Stimulated activated CD4-positive, alpha-beta T cell treated with anti-CD3 and anti-CD28 coated beads, Interleukin-1b, Interleukin-23, amount 100 ng/mL, for 48 hours (primary cell): ENCODE results near the gene CXorf66.
"Not testable (repeated sequence)": the region's sequence is repeated elsewhere in the genome, so short reads cannot be mapped to it uniquely, and the experiment has no call there.

Source experiments
- DNase-seq: peaks from one replicate; pipeline ENCODE4 v3.0.0-alpha.2; 2020

Gene CXorf66

DNA sequence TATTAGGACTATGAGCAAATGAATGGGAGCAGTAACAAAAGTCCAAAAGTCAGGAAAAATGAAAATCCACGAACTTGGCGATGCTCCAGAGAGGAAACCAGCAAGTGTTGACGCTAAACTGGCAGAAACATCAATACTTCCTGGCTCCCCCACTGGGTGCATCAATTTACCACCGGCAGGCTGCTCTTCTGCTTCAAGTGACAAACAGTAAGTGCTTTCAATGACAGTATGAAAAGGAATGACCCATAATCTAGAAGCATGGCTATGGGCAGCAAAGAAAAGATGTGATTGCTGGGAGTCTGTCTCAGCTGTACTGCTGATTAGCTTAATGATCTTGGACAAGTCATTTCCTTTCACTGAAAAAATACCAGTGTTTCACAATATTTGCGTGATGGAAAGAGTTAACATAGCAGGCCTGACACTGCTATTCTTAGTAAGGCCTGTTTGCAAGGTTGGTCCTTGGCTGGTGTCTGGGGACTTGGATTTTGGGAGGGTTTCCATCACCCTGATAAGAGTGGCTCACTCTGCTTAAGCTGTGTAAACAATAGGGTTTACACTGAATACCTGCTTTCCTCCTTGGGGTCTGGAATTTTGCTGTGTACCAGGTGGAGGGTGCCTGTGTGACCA lies 41.1 kb downstream of the CXorf66 start:
- no peak for DNase-seq

DNA sequence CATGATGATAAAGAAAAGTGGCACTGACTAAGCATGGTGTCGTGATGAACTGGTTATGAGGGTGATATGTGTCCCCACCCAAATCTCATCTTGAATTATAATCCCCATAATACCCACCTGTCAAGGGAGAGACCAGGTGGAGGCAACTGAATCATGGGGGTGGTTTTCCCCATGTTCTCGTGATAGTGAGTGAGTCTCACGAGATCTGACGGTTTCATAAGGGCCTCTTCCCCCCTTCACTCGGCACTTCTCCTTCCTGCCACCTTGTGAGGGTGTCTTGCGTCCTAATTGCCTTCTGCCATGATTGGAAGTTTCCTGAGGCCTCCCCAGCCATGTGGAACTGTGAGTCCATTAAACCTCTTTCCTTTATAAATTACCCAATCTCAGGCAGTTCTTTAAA lies 44.2 kb downstream of the CXorf66 start:
- DNase-seq, result not testable (repeated sequence)

GRCh38 chrX:139920316-139920715 lies 45.0 kb downstream of the CXorf66 start:
- DNase-seq, result no peak

- no peak for DNase-seq
These were observed 50.9 kb downstream of the CXorf66 start for GRCh38 chrX:139914421-139914820.

DNA sequence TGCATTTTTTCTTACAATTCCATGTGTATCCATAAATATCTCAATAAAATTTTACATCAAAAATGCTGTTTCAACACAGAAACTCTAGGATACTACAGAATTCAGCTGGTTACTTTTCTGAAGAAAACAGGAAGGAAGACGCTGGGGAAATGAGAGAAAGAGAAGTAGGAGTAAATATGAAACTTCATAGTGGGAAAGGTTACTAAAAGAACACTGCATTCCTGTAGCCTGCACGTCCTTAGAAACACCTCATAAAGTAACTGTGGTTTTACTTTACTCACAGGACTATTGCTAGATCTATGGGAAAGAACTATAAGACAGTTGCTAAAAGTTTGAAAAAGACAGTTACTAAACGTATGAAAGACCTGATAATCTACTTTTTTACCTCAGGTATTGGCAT lies 55.6 kb downstream of the CXorf66 start:
- DNase-seq, result no peak

DNA sequence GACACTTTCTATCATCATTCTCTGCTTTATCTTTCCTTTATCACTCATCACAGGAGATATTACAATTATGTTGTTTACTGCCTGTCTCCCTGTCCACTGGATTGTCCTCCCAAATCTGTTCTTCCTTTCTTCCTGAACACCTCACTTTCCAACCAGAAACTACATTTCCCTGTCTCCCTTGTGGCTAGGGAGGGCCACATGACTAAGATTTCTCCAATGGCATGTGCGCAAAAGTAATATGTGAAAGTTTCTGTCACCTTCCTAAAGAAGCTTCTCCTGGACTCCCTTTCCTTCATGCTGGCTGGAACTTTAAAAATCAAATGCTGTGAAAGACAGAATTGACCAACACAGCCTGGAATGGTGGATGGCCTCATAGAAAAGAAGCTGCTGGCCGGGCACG lies 58.2 kb downstream of the CXorf66 start:
- no peak for DNase-seq

- no peak for DNase-seq
These were observed 59.6 kb downstream of the CXorf66 start for GRCh38 chrX:139905743-139906142.
